OCI-LY3 (cell line): ENCODE data around the gene GBP7.

ENCODE experiments used
- EZH2phosphoT487 ChIP-seq: fragments of 200-600 bp; shearing (Covaris generic); IDR thresholded peaks from 2 replicates; pipeline ENCODE4 v1.6.1; 2018; ENCODE audit warnings: antibody characterized with exemption, mixed run types, low read depth
- TF ChIP-seq, protein P1 (sequence below): fragments of 200-600, 300-600 bp; sonication (generic); IDR thresholded peaks from 2 replicates; pipeline ENCODE4 v1.5.1; 2014; ENCODE audit warnings: antibody characterized with exemption, low read length, low read depth

DNA sequence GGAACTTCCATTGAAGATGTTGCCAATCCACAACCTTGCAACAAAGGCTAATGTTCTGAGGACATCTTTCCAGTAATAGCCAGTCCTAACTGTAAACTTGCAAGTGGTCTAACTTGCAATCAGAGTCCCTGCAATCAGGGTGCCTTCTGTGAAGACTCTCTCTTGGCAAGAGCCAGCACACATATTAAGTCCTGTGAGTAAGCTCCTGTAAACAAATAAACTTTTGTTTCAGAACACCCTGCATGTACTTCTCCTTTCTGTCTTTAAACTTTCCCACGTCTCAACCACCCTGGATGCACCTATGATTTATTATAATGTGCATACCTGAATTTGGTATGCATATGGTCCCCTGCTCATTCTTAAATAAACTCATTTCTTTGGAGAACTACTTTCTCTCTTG is 9.1 kb downstream of the GBP7 start:
- TF ChIP-seq, protein P1, sequence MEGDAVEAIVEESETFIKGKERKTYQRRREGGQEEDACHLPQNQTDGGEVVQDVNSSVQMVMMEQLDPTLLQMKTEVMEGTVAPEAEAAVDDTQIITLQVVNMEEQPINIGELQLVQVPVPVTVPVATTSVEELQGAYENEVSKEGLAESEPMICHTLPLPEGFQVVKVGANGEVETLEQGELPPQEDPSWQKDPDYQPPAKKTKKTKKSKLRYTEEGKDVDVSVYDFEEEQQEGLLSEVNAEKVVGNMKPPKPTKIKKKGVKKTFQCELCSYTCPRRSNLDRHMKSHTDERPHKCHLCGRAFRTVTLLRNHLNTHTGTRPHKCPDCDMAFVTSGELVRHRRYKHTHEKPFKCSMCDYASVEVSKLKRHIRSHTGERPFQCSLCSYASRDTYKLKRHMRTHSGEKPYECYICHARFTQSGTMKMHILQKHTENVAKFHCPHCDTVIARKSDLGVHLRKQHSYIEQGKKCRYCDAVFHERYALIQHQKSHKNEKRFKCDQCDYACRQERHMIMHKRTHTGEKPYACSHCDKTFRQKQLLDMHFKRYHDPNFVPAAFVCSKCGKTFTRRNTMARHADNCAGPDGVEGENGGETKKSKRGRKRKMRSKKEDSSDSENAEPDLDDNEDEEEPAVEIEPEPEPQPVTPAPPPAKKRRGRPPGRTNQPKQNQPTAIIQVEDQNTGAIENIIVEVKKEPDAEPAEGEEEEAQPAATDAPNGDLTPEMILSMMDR = no peak
- no peak for TF ChIP-seq EZH2phosphoT487
